T47D (cell line): Measurements from ENCODE around the gene STAT1.

Experiments used
- DNase-seq, 2 experiments: peaks; one replicate each; pipeline versions ENCODE4 v3.0.0 to v3.0.0-alpha.2; 2011 to 2012; ENCODE audit warnings: low read depth in 1 of 2, low spot score in 1 of 2
- JUND ChIP-seq: IDR thresholded peaks from 2 replicates; pipeline ENCODE4 v1.6.1; 2012; ENCODE audit warnings: low read depth
- in situ Hi-C: cut with HindIII; loops from 2 replicates; pipeline ENCODE4 v1.10.0; 2016; ENCODE audit warnings: low sequenced_read_pairs, low pct_unique_long_range_greater_than_20kb

The STAT1 gene

GRCh38 chr2:190920085-190920484 lies 93.9 kb downstream of the STAT1 start:
- in situ Hi-C loops = no loop called here

More at GRCh38 chr2:190920085-190920484, 93.9 kb downstream of the STAT1 start:
- no peak for TF ChIP-seq JUND
- DNase-seq = no peak
